Chondrocyte (in vitro differentiated cells): ENCODE data around the gene CFAP157. TPM values are rescaled to one million over a fixed set of nuclear protein-coding genes. Genes with fewer than 3 reads are reported as not detected.
"Not testable (repeated sequence)": the region's sequence is repeated elsewhere in the genome, so short reads cannot be mapped to it uniquely, and the experiment has no call there.

Experiments
- DNase-seq: peaks from one replicate; pipeline ENCODE4 v3.0.0; 2021; ENCODE audit warnings: mixed read lengths, low spot score
- H3K27ac Mint-ChIP-seq: one replicate; pipeline ENCODE4 v1.8.0; 2021; ENCODE audit warnings: mild to moderate bottlenecking, moderate library complexity, mixed read lengths; ENCODE audit not compliant: unreplicated experiment
- H3K27me3 Mint-ChIP-seq: 2 replicates; pipeline ENCODE4 v1.8.0; 2021; ENCODE audit warnings: low read depth, mixed read lengths
- H3K36me3 Mint-ChIP-seq: 2 replicates; pipeline ENCODE4 v1.8.0; 2021; ENCODE audit warnings: low read depth, mixed read lengths
- H3K4me1 Mint-ChIP-seq: 2 replicates; pipeline ENCODE4 v1.8.0; 2021; ENCODE audit warnings: low read depth, mild to moderate bottlenecking, mixed read lengths
- H3K4me3 Mint-ChIP-seq: one replicate; pipeline ENCODE4 v1.8.0; 2021; ENCODE audit warnings: mild to moderate bottlenecking, moderate library complexity, mixed read lengths; ENCODE audit not compliant: unreplicated experiment
- H3K9me3 Mint-ChIP-seq: 2 replicates; pipeline ENCODE4 v1.8.0; 2021; ENCODE audit warnings: low read depth, mixed read lengths
- total RNA-seq: library from RNA; stranded (reverse); gene quantifications from 3 replicates; pipeline ENCODE4 v1.2.1, GENCODE V29; 2021
- TF ChIP-seq, protein P1 (sequence below): fragments of 200-600 bp; sonication (generic); IDR thresholded peaks from 2 replicates; pipeline ENCODE4 v1.5.0; 2021; ENCODE audit warnings: antibody characterized with exemption, mild to moderate bottlenecking, moderate library complexity

Gene CFAP157
- total RNA-seq, 1 donor from 2014 or later, result not detected

DNA sequence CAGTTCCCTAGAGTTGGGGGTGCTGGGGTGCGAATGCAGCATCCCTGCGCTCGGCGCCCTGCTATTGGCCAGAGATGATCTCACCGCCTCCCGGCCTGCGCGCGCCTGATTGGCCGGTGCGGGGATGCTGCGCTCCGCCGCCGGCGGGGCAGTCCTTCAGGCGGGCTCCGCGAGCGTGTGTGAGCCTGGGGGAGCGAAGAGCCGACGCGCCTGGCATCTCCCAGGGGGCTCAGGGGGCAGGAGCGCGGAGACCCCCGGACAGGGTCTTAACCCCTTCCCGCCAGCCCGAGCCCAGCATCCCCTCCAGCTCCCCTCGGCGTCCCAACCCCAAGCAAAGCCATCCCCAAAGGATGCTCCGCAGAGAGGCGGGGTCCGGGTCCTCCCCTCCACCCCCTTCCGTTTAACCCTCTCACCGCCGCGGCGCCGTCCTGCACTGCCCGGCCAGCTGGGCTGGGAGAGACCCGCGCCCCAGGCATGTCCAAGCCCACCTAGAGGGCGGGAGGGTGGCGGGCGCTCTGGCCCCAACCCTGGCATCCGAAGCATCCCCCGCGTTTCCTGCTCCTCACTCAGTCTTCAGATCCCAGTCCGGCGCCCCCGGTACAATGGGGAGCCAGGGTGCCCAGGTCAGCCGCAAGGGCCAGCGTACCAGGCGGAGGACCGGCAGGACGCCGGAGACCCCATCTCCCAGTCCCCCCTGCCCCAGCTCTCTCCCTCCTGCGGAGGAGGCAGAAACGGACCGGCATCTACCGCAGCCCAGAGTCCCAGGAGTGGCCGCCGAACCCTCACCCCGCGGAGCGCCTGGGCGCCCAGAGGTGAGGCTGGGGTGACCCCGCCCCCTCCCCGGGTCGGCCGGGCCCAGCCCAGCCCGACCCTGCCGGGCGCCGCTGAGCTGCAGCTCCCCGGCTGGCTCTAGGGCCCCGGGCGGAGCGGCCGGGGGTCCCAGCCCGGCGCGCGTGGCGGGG, 47.6 kb downstream of the CFAP157 start:
- Mint-ChIP-seq H3K36me3 (peaks cover 6% of the 10 kb centered on the region), H3K9me3 (no peaks in the 10 kb centered on the region), H3K4me1 (peaks cover 10% of the 10 kb centered on the region), H3K4me3 (no peak overlapping the region), H3K27ac (no peak overlapping the region), H3K27me3 (no peaks in the 10 kb centered on the region)
- no peak for DNase-seq
- TF ChIP-seq, protein P1, sequence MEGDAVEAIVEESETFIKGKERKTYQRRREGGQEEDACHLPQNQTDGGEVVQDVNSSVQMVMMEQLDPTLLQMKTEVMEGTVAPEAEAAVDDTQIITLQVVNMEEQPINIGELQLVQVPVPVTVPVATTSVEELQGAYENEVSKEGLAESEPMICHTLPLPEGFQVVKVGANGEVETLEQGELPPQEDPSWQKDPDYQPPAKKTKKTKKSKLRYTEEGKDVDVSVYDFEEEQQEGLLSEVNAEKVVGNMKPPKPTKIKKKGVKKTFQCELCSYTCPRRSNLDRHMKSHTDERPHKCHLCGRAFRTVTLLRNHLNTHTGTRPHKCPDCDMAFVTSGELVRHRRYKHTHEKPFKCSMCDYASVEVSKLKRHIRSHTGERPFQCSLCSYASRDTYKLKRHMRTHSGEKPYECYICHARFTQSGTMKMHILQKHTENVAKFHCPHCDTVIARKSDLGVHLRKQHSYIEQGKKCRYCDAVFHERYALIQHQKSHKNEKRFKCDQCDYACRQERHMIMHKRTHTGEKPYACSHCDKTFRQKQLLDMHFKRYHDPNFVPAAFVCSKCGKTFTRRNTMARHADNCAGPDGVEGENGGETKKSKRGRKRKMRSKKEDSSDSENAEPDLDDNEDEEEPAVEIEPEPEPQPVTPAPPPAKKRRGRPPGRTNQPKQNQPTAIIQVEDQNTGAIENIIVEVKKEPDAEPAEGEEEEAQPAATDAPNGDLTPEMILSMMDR, result no peak

- Mint-ChIP-seq H3K9me3 (no peaks in the 10 kb centered on the region), H3K4me1 (peaks cover 10% of the 10 kb centered on the region), H3K27ac (no peak overlapping the region), H3K4me3 (no peak overlapping the region), H3K36me3 (peaks cover 4% of the 10 kb centered on the region), H3K27me3 (no peaks in the 10 kb centered on the region)
- TF ChIP-seq, protein P1, result no peak
- no peak for DNase-seq
These were observed 48.6 kb downstream of the CFAP157 start for GRCh38 chr9:127755061-127756060.

GRCh38 chr9:127756233-127756632, 49.4 kb downstream of the CFAP157 start:
- DNase-seq, result no peak
- no peak overlapping the region for H3K4me3 Mint-ChIP-seq
- TF ChIP-seq, protein P1, result no peak
- no peaks in the 10 kb centered on the region for H3K27me3 Mint-ChIP-seq
- H3K9me3 Mint-ChIP-seq, result no peaks in the 10 kb centered on the region
- no peak overlapping the region for H3K27ac Mint-ChIP-seq
- H3K4me1 Mint-ChIP-seq, result peaks cover 10% of the 10 kb centered on the region
- H3K36me3 Mint-ChIP-seq, result no peaks in the 10 kb centered on the region

- H3K27ac Mint-ChIP-seq, H3K36me3 Mint-ChIP-seq, H3K27me3 Mint-ChIP-seq, H3K4me1 Mint-ChIP-seq, H3K9me3 Mint-ChIP-seq, H3K4me3 Mint-ChIP-seq, DNase-seq: not testable (repeated sequence)
These were observed 50.0 kb downstream of the CFAP157 start for GRCh38 chr9:127756776-127757175.

GRCh38 chr9:127758843-127759242, 52.1 kb downstream of the CFAP157 start:
- Mint-ChIP-seq H3K4me3 (no peak overlapping the region), H3K27me3 (no peaks in the 10 kb centered on the region), H3K4me1 (peaks cover 25% of the 10 kb centered on the region), H3K36me3 (no peaks in the 10 kb centered on the region), H3K9me3 (no peaks in the 10 kb centered on the region), H3K27ac (peak overlapping the region; percentile 17)
- TF ChIP-seq, protein P1, result no peak
- no peak for DNase-seq
